Mucosa of descending colon (tissue), 3 donors: Measurements from ENCODE around the gene CHD3. TPM values are rescaled to one million over a fixed set of nuclear protein-coding genes. Genes with fewer than 3 reads are reported as not detected.
A peak's percentile ranks its signal among the peaks of the same experiment; 100 is the strongest.

Source experiments
- ATAC-seq: fragments of 200-7000 bp; cut with Tn5 transposase; one replicate; pipeline ENCODE4 v1.9.1; 2020; ENCODE audit warnings: mild to moderate bottlenecking, moderate library complexity
- DNase-seq, 3 donors: peaks; one replicate each; pipeline ENCODE4 v3.0.0-alpha.2; 2020
- H3K36me3 ChIP-seq: fragments of 200-600 bp; one replicate; pipeline ENCODE4 v1.8.0; 2021; ENCODE audit warnings: low read depth, mild to moderate bottlenecking
- H3K4me1 ChIP-seq: fragments of 200-600 bp; one replicate; pipeline ENCODE4 v1.8.0; 2021; ENCODE audit warnings: low read depth, mild to moderate bottlenecking
- H3K4me3 ChIP-seq: fragments of 200-600 bp; one replicate; pipeline ENCODE4 v1.8.0; 2021; ENCODE audit warnings: mild to moderate bottlenecking
- H3K9me3 ChIP-seq: fragments of 200-600 bp; one replicate; pipeline ENCODE4 v1.8.0; 2021; ENCODE audit warnings: mild to moderate bottlenecking
- CTCF ChIP-seq: fragments of 200-600 bp; IDR thresholded peaks from one replicate; pipeline ENCODE4 v1.8.0; 2022; ENCODE audit warnings: antibody characterized with exemption, mild to moderate bottlenecking
- intact Hi-C, 2 donors: fragments of 100-400 bp; cut with DNase I in 1 of 2; cut with micrococcal nuclease in 1 of 2; formaldehyde crosslinking; loops; one replicate each; pipeline versions ENCODE4 v1.11.0 to v1.11.1; 2022; cut with DNase I, micrococcal nuclease
- total RNA-seq, 3 donors: library from RNA; stranded (reverse); fragmentation: NEBNext Ultra II Directional in 2 of 3; extraction: Animal tissue kit (Norgen Biotek cat#: 25700) in 2 of 3; gene quantifications; one replicate each; pipeline versions ENCODE4 v1.2.1 to v1.2.4, GENCODE V29; 2021 to 2023
- donor health status: DM: no; HTN: no; CAD: no; lungs with moderate emphysema.
- donor health status: DM: no; HTN: no; CAD: no.
- donor health status: DM: no; HTN: yes; CAD: no.

CHD3 gene
- total RNA-seq, 3 donors from 2014 or later: 52.7 to 151 (median 56.5) TPM

DNA sequence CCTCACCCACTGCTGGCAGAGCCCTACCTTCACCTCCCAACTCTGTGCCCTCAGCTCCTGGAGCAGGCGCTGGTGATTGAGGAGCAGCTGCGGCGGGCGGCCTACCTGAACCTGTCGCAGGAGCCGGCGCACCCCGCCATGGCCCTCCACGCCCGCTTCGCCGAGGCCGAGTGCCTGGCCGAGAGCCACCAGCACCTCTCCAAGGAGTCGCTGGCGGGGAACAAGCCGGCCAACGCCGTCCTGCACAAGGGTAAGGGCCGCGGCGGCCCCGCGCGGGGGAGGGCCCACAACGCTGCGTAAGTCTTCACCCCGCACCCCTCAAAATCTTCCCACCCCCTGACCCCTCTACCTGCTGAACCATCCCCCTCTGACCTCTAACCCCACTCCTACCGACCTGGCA, 20.5 kb downstream of the CHD3 start:
- H3K36me3 ChIP-seq: no peaks in the 10 kb centered on the region
- H3K4me3 ChIP-seq: no peak overlapping the region
- no peak for DNase-seq
- intact Hi-C loops: loop anchor here in 1 of 2 donors (10.0 kb wide), 1 partner anchor 76 kb away; no protein-coding TSS in a partner anchor
- TF ChIP-seq CTCF: no peak
- no peak for ATAC-seq
- H3K9me3 ChIP-seq: no peaks in the 10 kb centered on the region
- no peaks in the 10 kb centered on the region for H3K4me1 ChIP-seq

DNA sequence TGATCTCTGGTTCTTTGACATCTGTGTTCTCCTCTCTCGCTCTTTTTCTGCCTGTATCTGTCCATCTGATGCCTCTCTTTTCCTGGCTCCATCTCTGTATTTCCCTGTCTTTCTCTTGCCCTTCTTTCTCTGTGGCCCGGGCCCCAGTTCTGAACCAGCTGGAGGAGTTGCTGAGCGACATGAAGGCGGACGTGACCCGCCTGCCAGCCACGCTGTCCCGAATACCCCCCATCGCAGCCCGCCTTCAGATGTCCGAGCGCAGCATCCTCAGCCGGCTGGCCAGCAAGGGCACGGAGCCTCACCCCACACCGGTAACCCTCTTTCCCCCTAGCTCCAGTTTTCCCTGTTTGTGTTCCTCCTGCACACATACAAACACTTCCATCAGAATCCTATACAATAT, 21.7 kb downstream of the CHD3 start:
- Histone ChIP-seq H3K36me3 (no peaks in the 10 kb centered on the region), H3K9me3 (no peaks in the 10 kb centered on the region), H3K4me3 (no peak overlapping the region), H3K4me1 (peaks cover 10% of the 10 kb centered on the region)
- intact Hi-C loops: loop anchor here in 1 of 2 donors (5.0 kb wide), 1 partner anchor 77 kb away; no protein-coding TSS in a partner anchor
- TF ChIP-seq CTCF: no peak
- no peak for DNase-seq
- no peak for ATAC-seq

GRCh38 chr17:7910711-7911110, 22.1 kb downstream of the CHD3 start:
- Histone ChIP-seq H3K36me3 (no peaks in the 10 kb centered on the region), H3K9me3 (no peaks in the 10 kb centered on the region), H3K4me1 (peaks cover 10% of the 10 kb centered on the region), H3K4me3 (no peak overlapping the region)
- ATAC-seq (no peak), DNase-seq (no peak)
- intact Hi-C loops: loop anchor here in 1 of 2 donors (5.0 kb wide), 1 partner anchor 77 kb away; no protein-coding TSS in a partner anchor
- TF ChIP-seq CTCF: no peak

DNA sequence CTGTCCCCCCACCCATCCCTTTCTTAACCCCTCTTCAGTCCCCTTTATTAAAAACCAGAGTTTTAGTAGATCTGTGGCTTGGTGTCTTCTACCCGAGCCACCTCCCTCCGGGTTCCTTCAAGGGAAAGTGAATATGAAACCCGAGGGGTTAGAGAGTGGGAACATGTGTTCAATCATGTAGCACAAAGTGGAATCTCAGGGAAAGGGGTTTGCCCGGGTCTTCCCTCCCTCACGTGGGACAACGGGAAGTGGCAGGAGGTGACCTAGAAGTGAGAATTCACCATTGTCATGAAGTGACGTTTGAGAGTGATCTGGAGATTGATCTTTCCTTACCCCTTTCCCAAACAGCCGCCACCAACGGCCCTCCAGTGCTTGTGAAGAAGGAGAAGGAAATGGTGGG, 22.5 kb downstream of the CHD3 start:
- no peaks in the 10 kb centered on the region for H3K9me3 ChIP-seq
- peaks cover 10% of the 10 kb centered on the region for H3K4me1 ChIP-seq
- no peak overlapping the region for H3K4me3 ChIP-seq
- ATAC-seq (no peak), DNase-seq (no peak)
- intact Hi-C loops: loop anchor here in 1 of 2 donors (5.0 kb wide), 1 partner anchor 76 kb away; no protein-coding TSS in a partner anchor
- TF ChIP-seq CTCF: no peak
- H3K36me3 ChIP-seq: no peaks in the 10 kb centered on the region

GRCh38 chr17:7912927-7913524, 24.4 kb downstream of the CHD3 start:
- ATAC-seq: peak; percentile 42

More at GRCh38 chr17:7912927-7913524, 24.4 kb downstream of the CHD3 start:
- peak in 1 of 3 donors; percentile 68 for DNase-seq
- no peaks in the 10 kb centered on the region for H3K9me3 ChIP-seq
- intact Hi-C loops: loop anchor here in 1 of 2 donors (5.0 kb wide), 1 partner anchor 74 kb away; no protein-coding TSS in a partner anchor
- peak; percentile 48 for TF ChIP-seq CTCF
- no peaks in the 10 kb centered on the region for H3K36me3 ChIP-seq
- peaks cover 16% of the 10 kb centered on the region for H3K4me1 ChIP-seq
- H3K4me3 ChIP-seq: no peak overlapping the region
